ENCODE results near the gene POLE. TPM values are rescaled to one million over a fixed set of nuclear protein-coding genes. Genes with fewer than 3 reads are reported as not detected.
"Not testable (repeated sequence)": the region's sequence is repeated elsewhere in the genome, so short reads cannot be mapped to it uniquely, and the experiment has no call there.

Gene POLE
- total RNA-seq, 4 donors from 2014 or later, result 58.3 to 198 (median 84.3) TPM

- Histone ChIP-seq H3K4me3 (no peak overlapping the region), H3K27me3 (no peaks in the 10 kb centered on the region), H3K27ac (no peak overlapping the region), H3K36me3 (peaks cover 0 to 59% (median 0%) of the 10 kb centered on the region in 3 donors), H3K9me3 (no peaks in the 10 kb centered on the region), H3K4me1 (no peaks in the 10 kb centered on the region)
- TF ChIP-seq CTCF (IDR thresholded peaks at IDR 0.05), result no peak
- no peak for TF ChIP-seq POLR2A (IDR thresholded peaks at IDR 0.05)
- no peak for DNase-seq
Measured at GRCh38 chr12:132702640-132703039, 15.5 kb upstream of the POLE start.

GRCh38 chr12:132700212-132700822 is 13.2 kb upstream of the POLE start:
- Histone ChIP-seq H3K4me3 (no peak overlapping the region), H3K36me3 (peaks cover 0 to 82% (median 0%) of the 10 kb centered on the region in 3 donors)
- no peak for TF ChIP-seq CTCF (IDR thresholded peaks at IDR 0.05)
- TF ChIP-seq POLR2A (IDR thresholded peaks at IDR 0.05), result no peak

GRCh38 chr12:132698341-132698740 is 11.2 kb upstream of the POLE start:
- TF ChIP-seq POLR2A (IDR thresholded peaks at IDR 0.05) (no peak), CTCF (IDR thresholded peaks at IDR 0.05) (no peak)
- DNase-seq, result no peak
- no peak overlapping the region for H3K27ac ChIP-seq
- no peaks in the 10 kb centered on the region for H3K27me3 ChIP-seq
- H3K36me3 ChIP-seq, result peaks cover 0 to 72% (median 0%) of the 10 kb centered on the region in 3 donors
- no peaks in the 10 kb centered on the region for H3K4me1 ChIP-seq
- no peaks in the 10 kb centered on the region for H3K9me3 ChIP-seq
- H3K4me3 ChIP-seq, result no peak overlapping the region

More at GRCh38 chr12:132700212-132700822, 13.2 kb upstream of the POLE start:
- no peak for DNase-seq
- no peaks in the 10 kb centered on the region for H3K4me1 ChIP-seq
- no peaks in the 10 kb centered on the region for H3K27me3 ChIP-seq
- H3K27ac ChIP-seq, result no peak overlapping the region
- H3K9me3 ChIP-seq, result no peaks in the 10 kb centered on the region

GRCh38 chr12:132695431-132695830 is 8.3 kb upstream of the POLE start:
- no peaks in the 10 kb centered on the region for H3K4me1 ChIP-seq
- peaks cover 0 to 63% (median 0%) of the 10 kb centered on the region in 3 donors for H3K36me3 ChIP-seq
- TF ChIP-seq CTCF (IDR thresholded peaks at IDR 0.05), result no peak
- H3K27ac ChIP-seq, result no peak overlapping the region
- H3K27me3 ChIP-seq, result no peaks in the 10 kb centered on the region
- no peaks in the 10 kb centered on the region for H3K9me3 ChIP-seq
- H3K4me3 ChIP-seq, result no peak overlapping the region
- DNase-seq, result no peak

- H3K9me3 ChIP-seq, H3K27me3 ChIP-seq, H3K27ac ChIP-seq, H3K4me3 ChIP-seq, DNase-seq, H3K4me1 ChIP-seq: not testable (repeated sequence)
- H3K36me3 ChIP-seq, result peaks cover 0 to 61% (median 0%) of the 10 kb centered on the region in 3 donors
Measured at GRCh38 chr12:132694888-132695287, 7.7 kb upstream of the POLE start.

GRCh38 chr12:132692030-132692429 is 4.9 kb upstream of the POLE start:
- H3K4me1 ChIP-seq, H3K4me3 ChIP-seq, DNase-seq, H3K9me3 ChIP-seq, H3K27ac ChIP-seq, H3K27me3 ChIP-seq: not testable (repeated sequence)
- H3K36me3 ChIP-seq, result peaks cover 0 to 34% (median 0%) of the 10 kb centered on the region in 3 donors

- Histone ChIP-seq H3K36me3 (peaks cover 0 to 15% (median 0%) of the 10 kb centered on the region in 3 donors), H3K9me3 (no peaks in the 10 kb centered on the region), H3K27ac (peak overlapping the region in 1 of 4 donors; percentile 90), H3K4me1 (peaks cover 0 to 21% (median 6%) of the 10 kb centered on the region in 4 donors), H3K4me3 (no peak overlapping the region), H3K27me3 (no peaks in the 10 kb centered on the region)
- DNase-seq, result no peak
- no peak for TF ChIP-seq POLR2A (IDR thresholded peaks at IDR 0.05)
- no peak for TF ChIP-seq CTCF (IDR thresholded peaks at IDR 0.05)
Measured at GRCh38 chr12:132690112-132690511, 3.0 kb upstream of the POLE start.

Data from Peyer's patch (tissue), 4 donors.